Right renal pelvis (tissue), 4 donors: Measurements from ENCODE around the gene PRAMEF20. TPM values are rescaled to one million over a fixed set of nuclear protein-coding genes. Genes with fewer than 3 reads are reported as not detected.
"Not testable (repeated sequence)": the region's sequence is repeated elsewhere in the genome, so short reads cannot be mapped to it uniquely, and the experiment has no call there.

Experiments
- DNase-seq, 4 donors: peaks; one replicate each; pipeline ENCODE4 v3.0.0-alpha.2; 2013; ENCODE audit warnings: low read depth in 4 of 4, low spot score in 3 of 4, missing footprints in 1 of 4
- polyA plus RNA-seq, 4 donors: library from polyadenylated mRNA; unstranded; fragments of 120-200 nt; gene quantifications; one replicate each; pipeline ENCODE4 v1.2.1, GENCODE V29; 2013; ENCODE audit not compliant: insufficient read length in 4 of 4

PRAMEF20 gene
- not detected for polyA plus RNA-seq

DNA sequence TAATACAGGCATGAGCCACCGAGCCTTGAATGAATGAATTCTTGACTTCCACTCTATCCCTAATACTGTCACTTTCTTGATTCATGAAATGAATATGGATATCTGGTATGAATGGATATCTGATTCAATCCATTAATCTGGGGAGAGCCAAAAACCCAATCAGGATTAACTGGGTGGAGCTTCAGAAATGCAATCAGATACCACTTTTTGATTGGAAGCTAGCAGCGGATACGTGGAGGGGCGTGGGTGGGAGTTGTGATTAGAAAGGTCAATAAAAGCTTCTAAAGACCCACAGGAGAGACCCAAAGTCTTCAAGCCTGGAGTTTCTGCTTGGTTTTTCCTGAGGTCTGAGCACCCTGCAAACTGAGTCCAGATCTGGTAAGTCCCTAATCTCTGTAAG is at the start of gene PRAMEF20:
PRAMEF20 (plus strand) TSS at position 301 of the 400 bp plus-strand sequence. CDS start 5,905 bp downstream, outside the sequence.
- DNase-seq, result not testable (repeated sequence)

DNA sequence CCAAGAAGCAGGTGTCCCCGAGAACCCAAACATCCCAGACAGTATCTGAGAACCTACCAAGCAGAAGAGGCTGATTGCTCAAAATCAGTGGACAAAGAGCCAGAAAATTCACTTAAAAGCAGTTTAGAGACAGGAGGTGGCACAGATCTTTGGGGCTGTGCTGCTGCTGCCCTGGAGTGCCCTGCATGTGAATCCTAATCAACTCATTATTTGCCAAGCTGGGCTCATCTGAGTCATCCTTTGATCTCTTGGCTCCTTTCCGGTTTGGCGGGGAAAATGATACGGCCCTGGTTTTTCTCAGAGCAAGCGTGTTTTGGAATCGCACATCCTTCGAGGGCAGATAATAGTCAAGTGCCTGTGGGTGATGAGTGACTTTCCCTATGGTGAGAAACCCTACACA is 47.9 kb upstream of the PRAMEF20 start:
- DNase-seq, result not testable (repeated sequence)

DNA sequence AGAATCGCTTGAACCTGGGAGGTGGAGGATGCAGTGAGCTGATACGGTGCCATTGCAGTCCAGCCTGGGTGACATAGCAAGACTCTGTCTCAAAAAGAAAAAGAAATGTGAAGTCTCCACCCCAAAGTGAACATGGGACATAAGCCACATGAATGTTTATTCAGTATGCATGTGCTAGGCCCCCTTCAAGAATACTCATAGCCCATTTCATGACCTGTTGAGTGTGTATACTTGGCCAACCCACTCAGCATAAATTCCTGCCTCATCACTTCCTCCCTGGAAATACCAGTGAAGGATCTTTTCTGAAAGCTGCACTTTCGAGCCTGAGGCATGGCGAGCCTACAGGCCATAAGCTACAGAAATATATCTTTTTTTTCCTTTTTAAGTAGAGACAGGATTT is 45.3 kb upstream of the PRAMEF20 start:
- not testable (repeated sequence) for DNase-seq

DNA sequence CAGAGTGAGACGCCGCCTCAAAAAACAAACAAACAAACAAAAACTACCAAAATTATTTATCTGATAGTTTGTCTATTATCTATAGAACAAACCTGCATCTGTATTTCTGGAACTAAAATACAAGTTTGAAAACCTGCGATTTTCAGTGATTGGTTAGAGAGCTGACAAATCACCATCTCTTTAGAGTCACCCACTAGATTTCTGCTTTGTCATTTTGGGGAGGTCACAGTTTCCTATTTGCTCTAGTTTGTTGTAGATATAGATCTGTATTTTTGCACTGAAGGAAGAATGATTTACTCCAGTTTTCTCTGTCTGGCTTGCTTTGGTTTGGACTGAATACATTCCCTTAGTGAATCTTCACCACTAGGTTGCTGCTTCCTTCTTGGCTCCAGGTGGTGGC is 43.7 kb upstream of the PRAMEF20 start:
- not testable (repeated sequence) for DNase-seq

DNA sequence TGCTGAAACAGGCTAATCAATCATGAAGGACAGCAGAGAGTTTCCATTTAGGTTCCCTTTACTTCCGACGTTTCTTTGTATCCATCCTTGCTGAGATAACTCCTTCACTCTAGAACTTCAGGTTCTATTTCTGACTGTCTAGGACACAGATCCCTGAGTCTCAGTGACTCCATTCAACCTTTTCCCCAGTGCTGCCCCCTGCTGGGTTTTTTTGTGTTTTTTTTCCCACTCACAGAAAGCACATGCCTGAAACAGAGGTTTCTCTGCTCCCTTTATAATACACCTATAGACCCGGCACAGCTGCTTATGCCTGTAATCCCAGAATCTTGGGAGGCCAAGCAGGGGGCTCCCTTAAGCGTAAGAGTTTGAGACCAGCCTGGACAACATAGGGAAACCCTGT is 41.7 kb upstream of the PRAMEF20 start:
- not testable (repeated sequence) for DNase-seq

DNA sequence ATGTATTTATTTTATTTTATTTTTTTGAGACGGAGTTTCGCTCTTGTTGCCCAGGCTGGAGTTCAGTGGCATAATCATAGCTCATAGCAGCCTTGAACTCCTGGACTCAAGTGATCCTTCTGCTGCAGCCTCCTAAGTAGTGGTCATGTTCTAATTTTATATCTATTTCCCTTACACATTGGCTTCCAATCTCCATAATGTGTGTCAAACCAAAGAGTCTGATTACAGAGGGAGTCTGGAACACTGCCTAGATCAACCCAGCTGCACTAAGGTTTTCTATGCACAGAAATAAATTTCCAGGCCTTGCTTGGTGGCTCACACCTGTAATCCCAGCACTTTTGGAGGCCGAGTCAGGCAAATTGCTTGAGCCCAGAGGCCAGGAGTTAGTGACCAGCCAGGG is 31.3 kb upstream of the PRAMEF20 start:
- not testable (repeated sequence) for DNase-seq

DNA sequence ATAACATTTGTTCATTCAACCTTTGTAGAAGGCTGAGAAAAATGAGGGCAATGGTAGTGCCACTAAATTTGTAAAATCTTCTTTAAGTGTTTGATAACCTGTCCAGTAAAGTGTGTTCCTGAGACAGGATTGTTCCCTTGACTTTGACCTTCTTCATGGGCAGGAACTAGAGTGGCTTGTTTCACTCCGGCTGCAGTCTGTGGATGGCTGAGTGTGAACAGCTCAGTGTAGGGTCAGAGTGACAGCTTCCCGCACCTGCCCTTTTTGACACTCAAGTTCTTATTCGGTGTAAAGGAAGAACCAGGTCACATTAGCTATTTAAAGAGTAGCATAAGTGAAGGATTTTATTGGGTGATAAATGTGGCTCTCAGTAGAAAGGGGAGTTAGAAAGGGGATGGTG is 29.9 kb upstream of the PRAMEF20 start:
- not testable (repeated sequence) for DNase-seq

DNA sequence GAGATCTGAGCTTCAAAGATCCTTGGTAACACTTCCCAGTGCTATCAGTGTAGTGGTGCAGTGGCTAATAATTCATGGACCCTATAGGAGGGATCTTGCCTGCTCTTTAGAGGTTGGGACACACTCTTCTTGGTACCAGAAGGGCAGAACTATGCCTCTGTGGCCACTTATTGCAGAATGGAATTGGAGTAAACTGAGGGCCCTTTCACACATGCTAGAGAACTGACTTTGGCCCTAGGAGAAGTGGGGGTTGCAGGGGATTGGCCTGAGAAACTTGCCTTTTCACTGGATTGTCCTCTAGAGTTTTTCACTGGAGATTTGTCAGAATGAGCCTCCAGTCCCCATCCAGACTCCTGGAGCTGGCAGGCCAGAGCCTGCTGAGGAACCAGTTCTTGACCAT is 20.9 kb upstream of the PRAMEF20 start, which contains the start of gene PRAMEF17:
PRAMEF17 (plus strand) TSS at position 301 of the 400 bp plus-strand sequence; CDS start at position 327, 26 bp downstream.
- not testable (repeated sequence) for DNase-seq

DNA sequence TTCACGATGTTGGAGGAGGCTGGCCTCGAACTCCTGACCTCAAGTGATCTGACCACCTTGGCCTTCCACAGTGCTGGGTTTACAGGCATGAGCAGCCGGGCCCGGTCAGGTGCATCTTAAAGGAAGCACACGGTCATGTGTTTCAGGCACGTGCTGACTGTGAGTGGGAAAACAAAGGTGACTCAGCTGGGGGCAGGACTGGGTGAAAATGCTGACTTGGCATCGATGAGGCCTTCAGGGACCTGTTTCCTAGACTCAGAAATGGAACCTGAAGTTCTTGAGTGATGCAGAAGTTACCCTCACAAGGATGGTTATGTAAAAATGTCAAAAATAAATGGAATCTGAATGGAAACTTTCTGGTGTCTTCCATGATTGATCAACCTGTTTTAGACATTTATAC is 17.2 kb upstream of the PRAMEF20 start:
- not testable (repeated sequence) for DNase-seq

DNA sequence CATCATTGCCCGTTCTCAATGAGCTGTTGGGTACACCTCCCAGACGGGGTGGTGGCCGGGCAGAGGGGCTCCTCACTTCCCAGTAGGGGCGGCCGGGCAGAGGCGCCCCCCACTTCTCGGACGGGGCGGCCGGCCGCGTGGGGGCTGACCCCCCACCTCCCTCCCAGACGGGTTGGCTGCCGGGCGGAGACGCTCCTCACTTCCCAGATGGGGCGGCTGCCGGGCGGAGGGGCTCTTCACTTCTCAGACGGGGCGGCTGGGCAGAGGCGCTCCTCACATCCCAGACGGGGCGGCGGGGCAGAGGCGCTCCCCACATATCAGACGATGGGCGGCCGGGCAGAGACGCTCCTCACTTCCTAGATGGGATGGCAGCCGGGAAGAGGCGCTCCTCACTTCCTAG is 15.5 kb upstream of the PRAMEF20 start:
- not testable (repeated sequence) for DNase-seq

DNA sequence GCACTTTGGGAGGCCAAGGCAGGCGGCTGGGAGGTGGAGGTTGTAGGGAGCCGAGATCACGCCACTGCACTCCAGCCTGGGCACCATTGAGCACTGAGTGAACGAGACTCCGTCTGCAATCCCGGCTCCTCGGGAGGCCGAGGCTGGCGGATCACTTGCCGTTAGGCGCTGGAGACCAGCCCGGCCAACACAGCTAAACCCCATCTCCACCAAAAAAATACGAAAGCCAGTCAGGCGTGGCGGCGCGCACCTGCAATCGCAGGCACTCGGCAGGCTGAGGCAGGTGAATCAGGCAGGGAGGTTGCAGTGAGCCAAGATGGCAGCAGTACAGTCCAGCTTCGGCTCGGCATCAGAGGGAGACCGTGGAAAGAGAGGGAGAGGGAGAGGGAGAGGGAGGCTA is 14.9 kb upstream of the PRAMEF20 start:
- DNase-seq, result not testable (repeated sequence)

DNA sequence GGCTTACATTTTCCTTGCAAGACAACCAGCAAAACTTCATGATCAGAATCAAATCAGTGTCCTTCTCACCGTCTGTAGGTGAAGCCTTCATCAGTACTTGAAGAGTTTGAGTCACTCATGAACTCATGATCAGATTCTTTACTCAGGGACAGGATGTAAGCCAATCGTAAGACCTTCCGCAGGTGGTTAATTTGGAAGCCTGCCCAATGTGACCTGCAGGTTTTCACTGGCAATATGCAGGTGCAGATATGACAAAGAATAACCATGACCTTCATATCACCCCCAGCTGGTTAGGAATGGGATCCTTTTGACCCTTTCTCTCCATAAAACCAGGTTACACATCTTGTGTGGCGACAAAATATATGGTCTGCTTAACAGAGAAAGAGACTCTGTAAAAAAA is 2.4 kb upstream of the PRAMEF20 start:
- DNase-seq, result no peak

DNA sequence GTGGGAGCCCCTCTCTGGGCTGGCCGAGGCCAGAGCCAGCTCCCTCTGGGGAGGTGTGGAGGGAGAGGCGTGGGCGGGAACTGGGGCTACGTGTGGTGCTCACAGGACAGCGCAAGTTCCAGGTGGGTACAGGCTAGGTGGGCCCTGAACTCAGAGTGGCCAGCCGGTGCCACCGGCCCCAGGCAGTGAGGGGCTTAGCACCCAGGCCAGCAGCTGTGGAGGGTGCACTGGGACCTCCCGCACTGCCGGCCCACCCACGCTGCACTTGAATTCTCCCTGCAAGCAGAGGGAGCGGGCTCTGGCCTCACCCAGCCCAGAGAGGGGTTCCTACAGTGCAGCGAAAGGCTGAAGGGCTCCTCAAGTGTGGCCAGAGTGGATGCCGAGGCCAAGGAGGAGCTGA is 20.2 kb downstream of the PRAMEF20 start:
- DNase-seq, result no peak

DNA sequence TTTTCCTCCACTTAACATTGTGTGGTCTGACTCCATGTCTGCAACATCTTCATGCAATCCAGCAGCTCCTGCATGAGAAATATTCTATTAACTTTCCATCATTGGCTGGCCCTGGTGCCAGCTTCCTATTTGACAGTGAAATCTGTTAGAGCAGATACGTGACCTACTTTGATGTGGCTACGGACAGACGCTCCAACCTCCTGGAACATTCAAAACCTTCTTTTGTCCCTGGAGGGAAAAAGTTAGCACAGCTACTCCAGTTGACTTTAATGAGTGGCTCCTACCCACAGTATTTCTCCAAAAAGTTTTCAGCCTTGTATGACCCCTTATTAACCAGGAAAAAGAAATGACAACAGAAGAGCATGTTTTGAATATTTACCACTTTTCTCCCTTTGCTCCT is 22.0 kb downstream of the PRAMEF20 start:
- no peak for DNase-seq

DNA sequence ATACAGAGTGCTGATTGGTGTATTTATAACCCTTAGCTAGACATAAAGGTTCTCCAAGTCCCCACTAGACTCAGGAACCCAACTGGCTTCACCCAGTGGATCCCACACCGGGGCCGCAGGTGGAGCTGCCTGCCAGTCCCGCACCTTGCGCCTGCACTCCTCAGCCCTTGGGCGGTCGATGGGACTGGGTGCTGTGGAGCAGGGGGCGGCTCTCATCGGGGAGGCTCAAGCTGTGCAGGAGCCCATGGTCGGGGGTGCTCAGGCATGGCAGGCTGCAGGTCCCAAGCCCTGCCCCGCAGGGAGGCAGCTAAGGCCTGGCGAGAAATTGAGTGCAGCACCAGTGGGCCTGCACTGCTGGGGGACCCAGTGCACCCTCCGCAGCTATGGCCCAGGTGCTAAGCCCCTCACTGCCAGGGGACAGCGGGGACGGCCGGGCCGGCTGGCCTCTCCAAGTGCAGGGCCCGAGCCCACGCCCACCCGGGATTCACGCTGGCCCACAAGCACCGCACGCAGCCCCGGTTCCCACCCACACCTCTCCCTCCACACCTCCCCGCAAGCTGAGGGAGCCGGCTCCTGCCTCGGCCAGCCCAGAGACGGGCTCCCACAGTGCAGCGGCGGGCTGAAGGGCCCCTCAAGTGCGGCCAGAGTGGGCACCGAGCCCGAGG is 23.6 kb downstream of the PRAMEF20 start:
- DNase-seq, result not testable (repeated sequence)

DNA sequence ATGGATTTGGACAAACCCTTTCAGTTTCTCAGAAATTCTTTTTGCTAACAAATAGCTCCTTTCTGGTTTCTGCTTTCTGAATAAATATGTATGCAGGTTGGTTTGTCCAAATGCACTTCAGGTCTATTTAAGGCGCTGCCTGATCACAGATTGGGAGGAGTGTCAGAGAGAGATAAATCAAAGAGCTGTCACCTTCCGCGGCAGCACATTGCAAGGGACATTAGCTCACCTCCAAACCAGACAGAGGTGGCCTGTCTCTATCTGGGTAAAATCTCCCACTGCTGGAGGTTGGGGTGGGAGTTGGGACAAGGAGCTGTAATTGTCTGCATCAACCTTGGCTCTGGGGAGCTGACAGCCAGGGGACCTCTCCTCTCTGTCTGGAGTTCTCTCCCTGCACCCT is 25.2 kb downstream of the PRAMEF20 start:
- no peak for DNase-seq

DNA sequence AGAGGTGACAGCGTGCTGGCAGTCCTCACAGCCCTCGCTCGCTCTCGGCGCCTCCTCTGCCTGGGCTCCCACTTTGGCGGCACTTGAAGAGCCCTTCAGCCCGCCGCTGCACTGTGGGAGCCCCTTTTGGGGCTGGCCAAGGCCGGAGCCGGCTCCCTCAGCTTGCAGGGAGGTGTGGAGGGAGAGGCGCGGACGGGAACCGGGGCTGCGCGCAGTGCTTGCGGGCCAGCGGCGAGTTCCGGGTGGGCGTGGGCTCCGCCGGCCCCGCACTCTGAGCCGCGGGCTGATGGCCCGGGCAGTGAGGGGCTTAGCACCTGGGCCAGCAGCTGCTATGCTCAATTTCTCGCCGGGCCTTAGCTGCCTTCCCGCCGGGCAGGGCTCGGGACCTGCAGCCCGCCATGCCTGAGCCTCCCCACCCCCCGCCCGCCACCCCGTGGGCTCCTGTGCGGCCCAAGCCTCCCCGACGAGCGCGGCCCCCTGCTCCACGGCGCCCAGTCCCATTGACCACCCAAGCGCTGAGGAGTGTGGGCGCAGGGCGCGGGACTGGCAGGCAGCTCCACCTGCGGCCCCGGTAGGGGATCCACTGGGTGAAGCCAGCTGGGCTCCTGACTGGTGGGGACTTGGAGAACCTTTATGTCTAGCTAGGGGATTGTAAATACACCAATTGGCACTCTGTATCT is 29.0 kb downstream of the PRAMEF20 start:
- DNase-seq, result not testable (repeated sequence)

DNA sequence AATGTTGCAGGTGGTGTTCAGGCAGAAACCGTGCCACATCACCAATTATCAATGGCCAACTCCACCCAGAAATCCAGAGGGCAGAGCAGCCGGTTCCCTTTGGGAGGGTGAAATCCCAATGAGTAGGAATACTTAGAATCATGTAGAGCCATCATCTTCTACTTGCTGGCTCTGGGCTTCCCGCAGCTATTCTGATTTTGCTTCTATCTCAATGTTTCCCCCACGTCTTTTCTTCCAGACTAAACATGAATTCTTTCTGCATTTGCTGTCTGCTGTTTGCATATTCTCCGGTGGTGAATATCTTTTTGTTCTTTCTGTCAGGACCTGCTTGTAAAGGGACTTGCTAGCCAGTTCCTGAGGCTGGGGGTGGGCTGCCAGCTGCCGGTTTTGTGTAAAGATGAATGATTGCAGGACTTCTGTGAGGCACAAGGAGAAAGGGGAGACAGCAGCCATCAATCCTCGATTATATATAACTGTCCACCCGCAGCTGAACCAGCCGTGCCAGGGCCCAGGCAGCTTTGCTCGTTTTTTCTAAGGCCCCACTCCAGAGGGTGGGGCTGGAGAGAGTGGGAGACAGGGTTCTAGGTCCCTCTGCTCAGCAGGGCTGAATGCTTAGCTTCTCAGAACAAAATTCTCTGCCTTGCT is 33.2 kb downstream of the PRAMEF20 start:
- DNase-seq, result no peak

DNA sequence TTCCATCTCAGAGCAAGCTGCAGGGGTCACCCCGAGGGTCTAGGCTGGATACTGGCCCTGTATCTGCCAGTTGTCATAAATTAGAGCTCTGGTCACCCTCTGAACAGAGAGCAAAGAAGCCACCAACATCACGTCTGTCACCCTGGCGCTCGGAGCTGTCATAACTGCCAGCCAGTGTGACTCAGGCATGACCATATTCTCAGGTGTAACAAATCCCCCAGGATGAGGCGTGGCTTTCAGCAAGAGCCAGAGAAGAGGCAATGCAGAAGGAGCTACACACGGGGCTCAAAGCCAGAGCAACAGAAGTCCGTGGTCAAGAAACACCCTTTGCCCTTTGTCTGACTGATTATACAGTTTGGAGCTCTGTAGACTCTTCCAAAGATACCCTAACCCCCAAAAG is 40.0 kb downstream of the PRAMEF20 start:
- DNase-seq, result no peak

DNA sequence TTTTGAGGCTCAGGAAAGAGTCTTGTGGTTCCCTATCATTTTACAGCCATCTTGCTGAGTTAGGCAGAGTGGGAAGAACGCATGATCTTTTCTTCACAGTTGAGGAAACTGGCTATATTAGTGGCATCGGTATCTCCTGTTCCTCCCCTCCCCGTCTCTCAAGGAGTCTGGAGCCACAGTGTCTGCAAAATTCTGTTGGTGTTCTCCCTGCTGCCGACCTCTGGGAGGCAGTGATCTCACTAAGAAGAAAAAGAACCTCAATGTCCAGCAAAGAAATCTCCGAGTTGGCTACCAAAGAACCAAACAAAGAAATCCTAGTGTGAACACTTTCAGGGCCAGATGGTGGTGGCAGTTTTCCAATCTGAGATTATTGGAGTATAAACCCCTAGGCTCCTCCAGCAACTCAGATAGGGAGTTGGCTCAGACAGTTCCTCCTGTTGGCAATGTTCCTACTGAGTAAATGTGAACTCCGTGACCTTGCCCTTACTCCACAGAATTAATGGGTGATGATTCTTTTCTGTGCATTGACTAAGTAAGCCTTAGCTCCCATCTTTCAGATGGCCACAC is 41.2 kb downstream of the PRAMEF20 start:
- no peak for DNase-seq

DNA sequence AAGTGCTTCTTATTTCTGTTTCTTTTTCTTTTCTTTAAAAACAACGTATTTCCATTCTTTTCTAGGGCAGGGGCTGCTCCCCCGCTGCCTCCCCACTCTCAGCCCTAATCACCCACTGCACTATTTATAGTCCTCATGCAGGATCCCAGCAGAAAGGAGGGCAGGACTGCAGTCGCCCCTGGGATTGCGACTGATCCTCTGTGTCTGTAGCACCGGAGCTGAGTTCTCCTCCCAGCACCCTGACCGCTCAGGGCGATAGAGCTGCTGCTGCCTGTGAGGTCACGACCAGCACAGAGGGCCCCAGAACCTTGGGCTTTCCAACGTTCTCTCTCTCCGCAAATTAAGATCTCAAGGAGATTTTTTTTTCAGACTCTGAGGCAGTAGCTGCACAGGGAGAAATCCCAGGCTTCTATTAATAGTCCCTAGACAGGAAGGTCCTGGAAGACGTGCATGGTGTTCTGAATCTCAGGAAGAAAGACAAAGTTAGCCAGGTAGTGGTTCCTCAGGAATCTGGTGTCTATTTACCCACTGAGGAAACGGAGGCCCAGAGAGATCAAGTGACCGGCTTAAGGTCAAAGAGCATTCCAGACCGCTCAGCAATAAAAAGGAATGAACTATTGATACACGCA is 46.8 kb downstream of the PRAMEF20 start:
- DNase-seq, result no peak
